HepG2 (cell line): Measurements from ENCODE around the gene OPTN. TPM values are rescaled to one million over a fixed set of nuclear protein-coding genes. Genes with fewer than 3 reads are reported as not detected.

ENCODE experiments used
- DR1 ChIP-seq: sonication (generic); formaldehyde crosslinking; IDR thresholded peaks from 2 replicates; pipeline ENCODE4 v1.8.0; 2021; ENCODE audit warnings: mild to moderate bottlenecking, missing genetic modification reagents, inconsistent platforms
- KLF12 ChIP-seq: sonication (generic); formaldehyde crosslinking; IDR thresholded peaks from 2 replicates; pipeline ENCODE4 v1.4.0; 2020; ENCODE audit warnings: missing genetic modification reagents, borderline replicate concordance
- NFAT5 ChIP-seq: sonication (generic); formaldehyde crosslinking; IDR thresholded peaks from 2 replicates; pipeline ENCODE4 v1.4.0; 2020; ENCODE audit warnings: missing genetic modification reagents
- NR2C2 ChIP-seq: sonication (generic); formaldehyde crosslinking; IDR thresholded peaks from 2 replicates; pipeline ENCODE4 v1.4.0; 2020; ENCODE audit warnings: missing genetic modification reagents, mild to moderate bottlenecking, moderate library complexity, borderline replicate concordance
- RAD21 ChIP-seq: fragments of 450-650 bp; formaldehyde crosslinking; IDR thresholded peaks from 2 replicates; pipeline ENCODE4 v1.5.0; 2020; ENCODE audit warnings: mild to moderate bottlenecking
- RARG ChIP-seq: sonication (generic); formaldehyde crosslinking; IDR thresholded peaks from 2 replicates; pipeline ENCODE4 v1.4.0; 2020; ENCODE audit warnings: low read depth, mild to moderate bottlenecking, missing genetic modification reagents
- SAFB2 ChIP-seq: sonication (generic); formaldehyde crosslinking; IDR thresholded peaks from 2 replicates; pipeline ENCODE4 v1.5.1; 2020; ENCODE audit warnings: missing genetic modification reagents, low read depth, mild to moderate bottlenecking, borderline replicate concordance
- SETDB1 ChIP-seq: sonication (generic); formaldehyde crosslinking; IDR thresholded peaks from 2 replicates; pipeline ENCODE4 v1.5.1; 2020; ENCODE audit warnings: missing genetic modification reagents, mild to moderate bottlenecking, borderline replicate concordance
- SMC3 ChIP-seq: IDR thresholded peaks from 2 replicates; pipeline ENCODE4 v1.6.1; 2011; ENCODE audit warnings: low read length, improper control_type of control experiment
- TP53 ChIP-seq: sonication (generic); formaldehyde crosslinking; conservative IDR thresholded peaks from 2 replicates; pipeline ENCODE4 v1.4.0; 2020; ENCODE audit warnings: missing genetic modification reagents
- ZFP62 ChIP-seq: sonication (generic); formaldehyde crosslinking; IDR thresholded peaks from 2 replicates; pipeline ENCODE4 v1.4.0; 2020; ENCODE audit warnings: missing genetic modification reagents
- ZNF225 ChIP-seq: sonication (generic); formaldehyde crosslinking; IDR thresholded peaks from 2 replicates; pipeline ENCODE4 v1.4.0; 2020; ENCODE audit warnings: mild to moderate bottlenecking, missing genetic modification reagents
- ZNF441 ChIP-seq: sonication (generic); formaldehyde crosslinking; IDR thresholded peaks from 2 replicates; pipeline ENCODE4 v1.7.0; 2021; ENCODE audit warnings: missing genetic modification reagents, borderline replicate concordance
- ZNF557 ChIP-seq: sonication (generic); formaldehyde crosslinking; IDR thresholded peaks from 2 replicates; pipeline ENCODE4 v1.4.0; 2020; ENCODE audit warnings: missing genetic modification reagents
- ZNF609 ChIP-seq: sonication (generic); formaldehyde crosslinking; IDR thresholded peaks from 2 replicates; pipeline ENCODE4 v1.4.0; 2020; ENCODE audit warnings: mild to moderate bottlenecking, missing genetic modification reagents, borderline replicate concordance
- polyA plus RNA-seq, 8 experiments: library from polyadenylated mRNA; depleted of rRNA in 3 of 8; stranded (reverse) in 7 of 8; unstranded in 1 of 8; fragments of >200 nt; fragmentation: Illumina TruSeq in 4 of 8; extraction: Trizol in 4 of 8; gene quantifications; 2 replicates each; pipeline versions ENCODE4 v1.2.1 to v1.2.3, GENCODE V29; 2011 to 2016; ENCODE audit warnings: low read depth in 4 of 8, missing spikeins in 1 of 8, mixed read lengths in 1 of 8; ENCODE audit not compliant: insufficient read depth in 1 of 8
- total RNA-seq, 5 experiments: library from RNA; depleted of rRNA; stranded (reverse); fragments of >200 nt; fragmentation: Illumina TruSeq; extraction: Trizol; gene quantifications; 2 replicates each; pipeline ENCODE4 v1.2.3, GENCODE V29; 2016; ENCODE audit warnings: low read depth in 1 of 5
- TF ChIP-seq, protein P1 (sequence below): sonication (generic); formaldehyde crosslinking; IDR thresholded peaks from 2 replicates; pipeline ENCODE4 v1.4.0; 2020; ENCODE audit warnings: missing genetic modification reagents; ENCODE audit errors: not compliant biosample characterization
- TF ChIP-seq, protein P2 (sequence below): sonication (generic); formaldehyde crosslinking; IDR thresholded peaks from 2 replicates; pipeline ENCODE4 v1.5.1; 2020; ENCODE audit warnings: mild to moderate bottlenecking, missing genetic modification reagents, moderate library complexity

The OPTN gene
- total and polyA plus RNA-seq, 2 of the 13 experiments (the other 11 are each of a cell fraction or from before 2014, with no cell fraction given): 13.4 to 46.6 TPM

DNA sequence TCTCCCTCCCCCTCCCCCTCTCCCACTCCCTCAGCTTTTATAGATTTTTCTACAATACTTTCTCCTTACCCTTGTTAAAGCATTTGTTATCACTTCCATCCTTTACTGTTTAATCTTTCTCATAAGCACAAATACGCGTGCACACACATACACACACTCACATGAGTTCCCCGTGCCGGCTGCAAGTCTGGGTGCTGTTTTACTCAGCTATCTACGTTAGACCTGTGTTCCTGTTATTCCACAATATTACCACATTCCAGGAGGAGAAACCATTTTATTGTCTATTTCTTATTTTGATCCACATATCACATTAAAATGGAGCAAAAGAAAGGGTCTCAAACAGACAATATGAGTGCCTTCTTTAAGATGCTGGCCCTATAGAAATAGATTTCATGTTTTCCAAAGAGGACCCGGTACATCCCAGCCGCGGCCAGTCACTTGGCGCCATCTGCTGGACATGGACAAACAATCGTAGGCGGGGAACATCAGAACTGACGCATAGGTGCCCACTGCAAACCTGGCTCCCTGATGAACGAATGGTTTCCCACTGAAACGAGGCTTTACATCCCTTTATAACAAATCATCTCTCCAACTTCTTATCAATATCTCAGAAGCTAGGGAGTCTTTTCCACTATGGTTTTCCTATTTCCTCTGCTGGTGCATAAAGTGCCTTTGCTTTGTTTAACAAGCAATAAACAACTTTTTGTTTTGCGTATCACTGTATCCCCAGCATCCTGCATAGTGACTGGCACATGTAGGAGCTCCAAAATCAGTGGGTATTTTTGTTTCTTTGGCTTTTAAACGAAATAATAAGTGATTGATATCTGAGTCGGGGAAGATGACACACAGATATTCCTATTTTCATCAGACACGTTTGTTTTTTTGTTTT is 25.2 kb upstream of the OPTN start (continued):
- TF ChIP-seq, protein P1, sequence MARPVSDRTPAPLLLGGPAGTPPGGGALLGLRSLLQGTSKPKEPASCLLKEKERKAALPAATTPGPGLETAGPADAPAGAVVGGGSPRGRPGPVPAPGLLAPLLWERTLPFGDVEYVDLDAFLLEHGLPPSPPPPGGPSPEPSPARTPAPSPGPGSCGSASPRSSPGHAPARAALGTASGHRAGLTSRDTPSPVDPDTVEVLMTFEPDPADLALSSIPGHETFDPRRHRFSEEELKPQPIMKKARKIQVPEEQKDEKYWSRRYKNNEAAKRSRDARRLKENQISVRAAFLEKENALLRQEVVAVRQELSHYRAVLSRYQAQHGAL (CRISPR knock-in tag): no peak
- TF ChIP-seq TP53 (CRISPR knock-in tag) (no peak), SMC3 (peak; percentile 60), SETDB1 (CRISPR knock-in tag) (no peak), ZNF441 (CRISPR knock-in tag) (no peak), RARG (CRISPR knock-in tag) (no peak), DR1 (CRISPR knock-in tag) (no peak), KLF12 (CRISPR knock-in tag) (no peak), ZNF225 (no peak), ZFP62 (CRISPR knock-in tag) (no peak), ZNF609 (no peak), RAD21 (CRISPR knock-in tag) (peak; percentile 70), ZNF557 (no peak), NR2C2 (CRISPR knock-in tag) (no peak), SAFB2 (CRISPR knock-in tag) (no peak), NFAT5 (CRISPR knock-in tag) (no peak)
- TF ChIP-seq, protein P2, sequence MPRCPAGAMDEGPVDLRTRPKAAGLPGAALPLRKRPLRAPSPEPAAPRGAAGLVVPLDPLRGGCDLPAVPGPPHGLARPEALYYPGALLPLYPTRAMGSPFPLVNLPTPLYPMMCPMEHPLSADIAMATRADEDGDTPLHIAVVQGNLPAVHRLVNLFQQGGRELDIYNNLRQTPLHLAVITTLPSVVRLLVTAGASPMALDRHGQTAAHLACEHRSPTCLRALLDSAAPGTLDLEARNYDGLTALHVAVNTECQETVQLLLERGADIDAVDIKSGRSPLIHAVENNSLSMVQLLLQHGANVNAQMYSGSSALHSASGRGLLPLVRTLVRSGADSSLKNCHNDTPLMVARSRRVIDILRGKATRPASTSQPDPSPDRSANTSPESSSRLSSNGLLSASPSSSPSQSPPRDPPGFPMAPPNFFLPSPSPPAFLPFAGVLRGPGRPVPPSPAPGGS (CRISPR knock-in tag): no peak
